Fibroblast of villous mesenchyme (primary cell): ENCODE measurements around the gene ATP2C2. TPM values are rescaled to one million over a fixed set of nuclear protein-coding genes. Genes with fewer than 3 reads are reported as not detected.
"Not testable (repeated sequence)": the region's sequence is repeated elsewhere in the genome, so short reads cannot be mapped to it uniquely, and the experiment has no call there.

ENCODE experiments used
- DNase-seq: peaks from one replicate; pipeline ENCODE4 v3.0.0-alpha.2; 2010; ENCODE audit warnings: low read depth
- H3K4me3 ChIP-seq: 2 replicates; pipeline ENCODE4 v1.5.1; 2011; ENCODE audit warnings: low read depth, mild to moderate bottlenecking, low read length
- total RNA-seq: library from RNA; depleted of rRNA; stranded (reverse); fragments of >200 nt; gene quantifications from 2 replicates; pipeline ENCODE4 v1.2.3, GENCODE V29; 2012
- TF ChIP-seq, protein P1 (sequence below): IDR thresholded peaks from 2 replicates; pipeline ENCODE4 v1.5.1; 2012; ENCODE audit warnings: low read depth, mild to moderate bottlenecking, low read length; ENCODE audit not compliant: insufficient read depth

ATP2C2 gene
- total RNA-seq, 1 donor = not detected

- TF ChIP-seq, protein P1, sequence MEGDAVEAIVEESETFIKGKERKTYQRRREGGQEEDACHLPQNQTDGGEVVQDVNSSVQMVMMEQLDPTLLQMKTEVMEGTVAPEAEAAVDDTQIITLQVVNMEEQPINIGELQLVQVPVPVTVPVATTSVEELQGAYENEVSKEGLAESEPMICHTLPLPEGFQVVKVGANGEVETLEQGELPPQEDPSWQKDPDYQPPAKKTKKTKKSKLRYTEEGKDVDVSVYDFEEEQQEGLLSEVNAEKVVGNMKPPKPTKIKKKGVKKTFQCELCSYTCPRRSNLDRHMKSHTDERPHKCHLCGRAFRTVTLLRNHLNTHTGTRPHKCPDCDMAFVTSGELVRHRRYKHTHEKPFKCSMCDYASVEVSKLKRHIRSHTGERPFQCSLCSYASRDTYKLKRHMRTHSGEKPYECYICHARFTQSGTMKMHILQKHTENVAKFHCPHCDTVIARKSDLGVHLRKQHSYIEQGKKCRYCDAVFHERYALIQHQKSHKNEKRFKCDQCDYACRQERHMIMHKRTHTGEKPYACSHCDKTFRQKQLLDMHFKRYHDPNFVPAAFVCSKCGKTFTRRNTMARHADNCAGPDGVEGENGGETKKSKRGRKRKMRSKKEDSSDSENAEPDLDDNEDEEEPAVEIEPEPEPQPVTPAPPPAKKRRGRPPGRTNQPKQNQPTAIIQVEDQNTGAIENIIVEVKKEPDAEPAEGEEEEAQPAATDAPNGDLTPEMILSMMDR = no peak
- no peak overlapping the region for H3K4me3 ChIP-seq
- no peak for DNase-seq
Measured at GRCh38 chr16:84450176-84450865, 82.0 kb downstream of the ATP2C2 start.

DNA sequence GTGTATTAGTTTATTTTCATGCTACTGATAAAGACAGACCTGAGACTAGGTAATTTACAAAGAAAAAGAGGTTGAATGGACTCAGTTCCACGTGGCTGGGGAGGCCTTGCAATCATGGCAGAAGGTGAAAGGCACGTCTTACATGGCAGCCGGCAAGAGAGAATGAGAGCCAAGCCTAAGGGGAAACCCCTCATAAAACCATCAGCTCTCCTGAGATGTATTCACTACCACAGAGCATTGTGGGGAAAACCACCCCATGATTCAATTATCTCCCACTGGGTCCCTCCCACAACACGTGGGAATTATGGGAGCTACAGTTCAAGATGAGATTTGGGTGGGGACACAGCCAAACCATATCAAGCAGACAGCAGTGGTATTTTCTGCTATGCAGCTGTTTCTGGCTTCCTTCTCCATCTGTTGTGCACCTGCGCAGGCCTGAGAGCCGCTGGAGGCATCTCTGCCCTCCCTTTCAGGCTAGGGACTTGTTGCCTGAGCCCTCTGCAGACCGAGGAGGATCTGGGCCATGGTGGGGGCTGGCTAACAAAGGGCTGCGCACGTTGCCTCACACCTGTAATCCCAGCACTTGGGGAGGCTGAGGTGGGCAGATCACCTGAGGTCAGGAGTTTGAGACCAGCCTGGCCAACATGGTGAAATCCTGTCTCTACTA lies 82.8 kb downstream of the ATP2C2 start:
- not testable (repeated sequence) for DNase-seq, H3K4me3 ChIP-seq

- no peak for DNase-seq
- TF ChIP-seq, protein P1 = no peak
- H3K4me3 ChIP-seq = no peak overlapping the region
Measured at GRCh38 chr16:84451781-84452180, 83.4 kb downstream of the ATP2C2 start.

- no peak overlapping the region for H3K4me3 ChIP-seq
- no peak for DNase-seq
- TF ChIP-seq, protein P1 = no peak
Measured at GRCh38 chr16:84453061-84453752, 84.9 kb downstream of the ATP2C2 start.

- DNase-seq = no peak
- H3K4me3 ChIP-seq = no peak overlapping the region
- TF ChIP-seq, protein P1 = no peak
Measured at GRCh38 chr16:84454611-84455010, 86.3 kb downstream of the ATP2C2 start.

- DNase-seq = no peak
- no peak overlapping the region for H3K4me3 ChIP-seq
- TF ChIP-seq, protein P1 = no peak
Measured at GRCh38 chr16:84455031-84455430, 86.7 kb downstream of the ATP2C2 start.

DNA sequence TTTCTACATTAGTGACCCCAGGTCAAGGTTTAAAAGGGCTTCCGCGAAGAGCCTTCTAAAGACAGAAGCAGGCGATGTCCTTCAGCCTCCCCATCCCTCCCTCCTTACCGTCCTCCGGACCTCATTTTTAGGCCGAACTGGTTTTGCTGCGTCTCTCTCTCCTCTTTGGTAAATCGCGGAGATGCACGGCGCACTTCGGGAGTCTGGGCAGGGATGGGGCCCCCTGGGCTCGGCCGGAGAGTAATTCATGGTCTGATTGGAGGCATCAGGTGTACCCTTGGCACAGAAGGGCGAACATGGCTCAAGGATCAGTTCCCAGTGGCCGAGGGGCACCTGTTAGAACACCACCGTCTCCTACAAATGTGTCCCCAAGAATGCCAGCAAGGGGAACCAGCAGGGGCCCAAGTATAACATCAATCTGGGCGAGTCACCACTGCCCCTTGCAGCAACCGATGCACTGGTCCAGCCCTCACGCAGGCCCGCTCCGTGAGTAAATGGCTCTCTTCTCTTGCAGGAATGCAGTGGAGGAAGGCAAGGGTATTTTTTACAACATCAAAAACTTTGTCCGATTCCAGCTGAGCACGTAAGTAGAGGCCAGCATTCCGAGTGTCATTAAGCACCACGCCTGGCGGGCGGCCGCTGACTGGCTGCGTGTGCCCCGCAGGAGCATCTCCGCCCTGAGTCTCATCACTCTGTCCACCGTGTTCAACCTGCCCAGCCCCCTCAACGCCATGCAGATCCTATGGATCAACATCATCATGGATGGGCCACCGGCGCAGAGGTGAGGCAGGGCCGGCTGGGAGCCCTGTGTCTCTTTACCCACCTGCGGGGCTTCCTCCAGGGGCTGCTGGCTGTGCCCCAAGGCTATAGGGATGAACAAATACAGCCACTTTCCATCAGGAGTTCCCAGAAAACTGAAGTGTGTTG lies 90.5 kb downstream of the ATP2C2 start:
- H3K4me3 ChIP-seq = no peak overlapping the region
- no peak for DNase-seq
- TF ChIP-seq, protein P1 = no peak
